GM18508 (cell line): ENCODE data around the gene MRAP2.
"Not testable (repeated sequence)": the region's sequence is repeated elsewhere in the genome, so short reads cannot be mapped to it uniquely, and the experiment has no call there.

Experiments used
- ATAC-seq: cut with Tn5 transposase; IDR thresholded peaks from one replicate; pipeline ENCODE4 v1.9.1; 2021; ENCODE audit warnings: moderate number of reproducible peaks; ENCODE audit not compliant: insufficient read depth, unreplicated experiment

MRAP2 gene

DNA sequence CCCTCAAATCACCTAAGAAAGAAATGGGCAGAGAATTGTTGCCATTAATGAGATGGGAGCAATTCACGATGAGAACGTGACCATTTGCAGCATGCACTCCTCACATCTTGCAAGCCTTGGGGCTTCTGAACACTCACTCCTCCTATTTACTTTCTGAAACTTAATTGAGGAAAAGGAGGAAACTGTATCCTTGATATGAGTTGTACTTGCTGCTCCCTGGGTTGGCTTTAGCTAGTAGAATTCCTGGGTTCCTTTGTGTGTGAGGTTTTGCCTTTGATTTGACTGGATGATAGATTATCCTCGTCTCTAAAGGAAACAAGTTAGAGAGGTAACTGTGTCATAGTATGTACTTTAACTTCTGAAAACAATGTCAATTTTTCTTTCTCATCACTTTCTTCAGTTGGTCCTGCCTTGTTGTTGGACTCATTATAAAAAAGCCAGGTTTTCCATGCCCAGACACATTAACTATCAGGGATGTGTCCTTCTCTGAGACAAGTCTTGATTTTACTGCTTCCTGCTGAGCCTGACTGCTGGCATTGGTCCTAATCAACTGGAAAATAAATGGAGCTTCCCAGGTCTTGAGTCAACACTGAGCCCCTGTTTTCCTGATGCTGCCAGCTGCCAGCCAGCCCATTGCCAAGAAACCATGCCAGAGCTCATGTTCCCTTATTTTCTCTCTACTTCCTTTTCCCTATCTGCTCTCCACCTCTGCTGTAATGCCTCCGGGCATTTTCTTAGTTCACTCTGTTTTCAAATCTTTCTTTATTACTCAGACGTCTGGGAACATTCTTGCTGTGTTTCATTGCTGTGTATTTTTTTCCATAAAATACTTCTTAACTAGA, 6.0 kb upstream of the MRAP2 start:
- no peak for ATAC-seq

DNA sequence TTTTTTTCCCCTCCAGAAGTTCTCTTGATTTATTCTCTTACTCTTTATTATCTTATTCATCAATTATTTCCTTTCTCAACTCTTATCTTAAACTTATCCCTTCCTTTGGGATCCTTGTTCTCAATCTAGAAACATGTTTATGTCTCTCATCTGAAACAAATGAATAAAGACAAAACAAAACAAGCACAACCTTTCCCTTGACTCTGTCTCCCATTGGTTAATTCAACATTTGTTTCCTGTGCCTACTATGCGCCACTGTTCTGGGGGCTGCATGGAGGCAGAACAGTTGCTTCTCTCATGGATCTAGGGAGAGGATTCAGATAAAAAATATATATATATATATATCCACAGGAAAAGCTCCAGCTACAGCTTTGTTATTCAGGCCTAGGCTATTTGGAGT, 5.2 kb upstream of the MRAP2 start:
- no peak for ATAC-seq

DNA sequence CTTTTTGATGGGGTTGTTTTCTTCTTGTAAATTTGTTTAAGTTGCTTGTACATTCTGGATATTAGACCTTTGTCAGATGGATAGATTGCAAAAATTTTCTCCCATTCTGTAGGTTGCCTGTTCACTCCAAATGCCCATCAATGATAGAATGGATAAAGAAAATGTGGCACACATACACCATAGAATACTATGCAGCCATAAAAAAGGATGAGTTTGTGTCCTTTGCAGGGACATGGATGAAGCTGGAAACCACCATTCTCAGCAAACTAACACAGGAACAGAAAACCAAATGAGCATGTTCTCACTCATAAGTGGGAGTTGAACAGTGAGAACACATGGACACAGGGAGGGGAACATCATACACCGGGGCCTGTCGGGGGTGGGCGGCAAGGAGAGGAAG, 1.6 kb upstream of the MRAP2 start:
- not testable (repeated sequence) for ATAC-seq

DNA sequence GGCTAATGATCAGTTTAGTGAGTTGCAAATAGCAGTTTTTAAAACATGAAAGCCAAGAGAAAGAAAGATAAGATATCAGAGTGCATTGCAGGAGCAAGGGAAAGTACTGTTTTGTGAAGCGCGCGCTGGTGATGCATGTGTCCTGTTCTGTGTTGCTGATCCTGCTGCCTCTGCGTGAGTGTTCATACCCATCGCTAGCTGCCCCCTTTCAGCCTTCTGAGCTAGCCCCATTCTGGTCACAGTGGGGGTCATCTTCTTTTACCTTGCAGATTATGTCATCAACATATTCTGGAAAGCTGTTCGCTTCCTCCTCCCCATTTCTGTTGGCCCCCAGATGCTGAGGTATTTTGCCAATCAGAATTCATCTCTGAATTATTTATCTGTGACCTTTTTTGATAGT, 1.9 kb downstream of the MRAP2 start:
- no peak for ATAC-seq

DNA sequence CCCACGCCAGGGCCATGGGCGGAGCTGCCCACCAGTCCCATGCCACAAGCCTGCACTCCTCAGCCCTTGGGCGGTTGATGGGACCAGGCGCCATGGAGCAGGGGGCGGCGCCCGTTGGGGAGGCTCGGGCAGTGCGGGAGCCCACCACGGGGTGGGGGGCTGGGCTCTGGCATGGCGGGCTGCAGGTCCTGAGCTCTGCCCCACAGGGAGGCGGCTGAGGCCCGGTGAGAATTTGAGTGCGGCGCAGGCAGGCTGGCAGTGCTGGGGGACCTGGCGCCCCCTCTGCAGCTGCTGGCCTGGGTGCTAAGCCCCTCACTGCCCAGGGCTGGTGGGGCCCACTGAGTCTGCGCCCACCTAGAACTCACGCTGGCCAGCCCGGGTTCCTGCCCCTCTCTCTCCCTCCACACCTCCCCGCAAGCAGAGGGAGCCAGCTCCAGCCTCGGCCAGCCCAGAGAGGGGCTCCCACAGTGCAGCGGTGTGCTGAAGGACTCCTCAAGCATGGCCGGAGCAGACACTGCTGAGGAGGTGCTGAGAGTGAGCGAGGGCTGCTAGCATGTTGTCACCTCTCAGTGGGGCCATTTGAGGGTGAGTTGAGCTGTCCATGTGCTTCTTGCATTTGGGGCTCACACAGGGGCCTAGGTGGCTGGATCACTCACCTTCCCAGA, 4.0 kb downstream of the MRAP2 start:
- no peak for ATAC-seq

DNA sequence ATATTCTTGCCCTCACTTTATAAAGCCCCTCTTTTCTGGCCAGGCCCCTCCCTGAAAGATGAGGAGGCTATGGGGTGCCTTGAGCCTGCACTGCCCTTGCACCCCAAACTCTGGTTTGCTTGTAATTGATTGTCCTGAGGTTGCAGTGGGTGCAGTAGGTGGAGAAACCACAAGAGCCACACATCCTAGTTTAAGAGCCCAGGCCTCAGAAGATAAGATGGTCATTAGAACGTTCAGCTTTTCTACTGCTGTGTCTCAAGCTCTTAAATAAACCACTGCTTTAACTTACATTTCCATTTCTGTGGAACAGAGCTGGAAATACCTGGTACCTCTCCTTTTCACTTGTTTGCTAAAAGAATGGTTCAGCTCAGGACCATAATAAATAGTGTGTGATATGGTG, 9.0 kb downstream of the MRAP2 start:
- no peak for ATAC-seq

DNA sequence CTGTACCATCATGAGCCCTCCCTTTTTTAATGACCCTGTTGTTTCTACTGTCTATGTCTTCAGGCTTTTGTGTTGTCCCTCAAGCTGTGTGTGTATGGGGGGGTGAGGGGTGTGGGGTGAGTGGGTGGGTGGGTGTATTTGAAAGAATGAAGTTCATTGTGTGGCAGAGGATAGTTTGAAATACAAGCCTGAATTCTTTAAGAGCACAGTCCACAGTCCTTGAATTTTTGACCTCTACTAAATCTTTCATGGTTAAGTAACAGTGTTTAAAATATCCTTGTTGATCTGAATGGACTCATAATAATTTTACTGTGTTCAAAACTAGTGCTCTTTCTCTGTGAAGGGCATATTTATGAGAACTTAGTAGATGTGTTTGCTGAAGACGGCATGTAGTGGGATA, 10.0 kb downstream of the MRAP2 start:
- no peak for ATAC-seq

DNA sequence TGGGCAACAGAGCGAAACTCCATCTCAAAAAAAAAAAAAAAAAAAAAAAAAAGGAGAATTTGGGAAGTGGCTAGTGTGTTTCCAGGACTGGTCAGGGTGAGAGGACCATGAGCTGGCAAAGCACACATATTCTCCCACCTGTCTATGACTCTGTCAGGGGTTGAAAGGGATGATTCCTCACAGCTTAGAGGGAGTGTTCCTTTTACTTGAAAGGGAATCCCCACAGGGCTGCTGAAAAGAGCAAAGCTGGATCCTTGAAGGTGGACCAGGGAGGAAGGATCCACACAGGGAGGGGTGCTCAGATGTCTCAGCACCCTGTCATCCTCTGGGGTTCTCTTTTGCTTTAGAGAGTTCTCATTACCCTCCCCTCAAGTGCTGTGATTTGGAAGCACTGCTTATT, 13.2 kb downstream of the MRAP2 start:
- ATAC-seq = no peak

DNA sequence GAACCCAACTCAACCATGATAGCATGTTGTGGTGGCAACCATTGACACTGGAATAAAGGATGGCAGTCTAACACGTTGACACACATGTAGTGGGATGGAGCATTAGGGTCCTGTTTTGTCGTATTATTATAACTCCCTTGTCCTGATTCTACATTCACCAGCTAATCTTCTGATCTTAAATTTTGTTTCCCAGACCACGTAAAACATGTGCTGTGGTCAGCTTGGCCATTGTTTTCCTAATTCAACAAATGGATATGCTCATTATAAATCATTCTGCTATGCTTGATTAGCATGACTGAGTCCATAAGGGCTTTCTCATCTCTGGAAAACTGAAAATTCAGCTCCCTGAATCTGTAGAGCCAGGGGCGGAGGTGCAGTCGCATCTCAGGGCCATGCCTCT, 15.0 kb downstream of the MRAP2 start:
- ATAC-seq = no peak

DNA sequence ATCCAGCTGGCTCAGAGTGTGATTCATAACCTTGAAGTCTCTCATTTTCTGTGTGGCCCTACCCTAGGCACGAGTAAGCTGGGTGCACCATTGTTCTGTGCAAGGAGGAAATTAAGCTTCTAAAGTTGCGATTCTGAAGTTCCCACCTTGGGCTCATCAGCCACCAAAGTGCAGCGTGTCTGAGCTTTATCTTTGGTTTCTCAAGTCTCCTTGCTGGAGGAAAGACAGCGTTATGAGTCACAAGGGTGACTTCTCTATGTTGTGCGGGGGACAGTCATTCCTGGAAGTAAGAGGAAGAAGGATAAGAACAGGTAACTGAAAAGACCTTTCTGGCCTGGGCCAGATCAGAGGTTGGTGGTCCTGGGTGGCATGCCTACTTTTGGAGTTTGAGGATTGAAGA, 16.8 kb downstream of the MRAP2 start:
- ATAC-seq = no peak

DNA sequence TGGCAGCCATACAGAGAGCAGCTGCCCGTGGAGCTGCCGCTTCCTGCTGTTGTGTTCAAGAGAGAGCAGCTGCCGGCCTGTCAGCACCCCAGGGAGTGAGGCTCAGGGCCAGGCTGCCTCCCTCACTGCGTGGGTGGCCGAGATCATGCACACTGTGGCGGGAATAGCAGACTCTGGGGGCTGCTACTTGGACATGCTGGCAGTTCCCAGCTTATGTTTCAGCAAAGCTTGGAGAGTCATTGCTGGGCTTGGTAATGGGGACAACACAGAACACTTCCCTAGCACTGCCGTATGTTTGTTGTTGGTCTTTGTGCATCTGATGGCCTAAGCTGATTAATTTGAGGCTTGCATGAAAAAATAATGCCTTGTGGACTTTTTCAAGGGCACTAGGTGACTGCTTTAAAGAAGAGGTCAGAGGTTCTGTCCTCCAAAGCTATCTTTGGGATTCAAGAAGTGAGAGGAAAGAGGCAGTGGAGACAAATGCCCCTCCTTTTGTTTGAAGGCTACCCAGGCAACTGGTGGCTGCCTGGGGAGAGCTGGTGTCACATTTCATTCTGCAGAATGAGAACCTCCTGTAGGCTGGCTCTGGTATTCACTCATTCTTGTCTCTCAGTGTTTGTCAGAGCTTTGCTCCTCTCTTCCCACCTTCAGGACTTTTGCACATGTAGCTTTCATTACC, 18.8 kb downstream of the MRAP2 start:
- ATAC-seq = no peak

DNA sequence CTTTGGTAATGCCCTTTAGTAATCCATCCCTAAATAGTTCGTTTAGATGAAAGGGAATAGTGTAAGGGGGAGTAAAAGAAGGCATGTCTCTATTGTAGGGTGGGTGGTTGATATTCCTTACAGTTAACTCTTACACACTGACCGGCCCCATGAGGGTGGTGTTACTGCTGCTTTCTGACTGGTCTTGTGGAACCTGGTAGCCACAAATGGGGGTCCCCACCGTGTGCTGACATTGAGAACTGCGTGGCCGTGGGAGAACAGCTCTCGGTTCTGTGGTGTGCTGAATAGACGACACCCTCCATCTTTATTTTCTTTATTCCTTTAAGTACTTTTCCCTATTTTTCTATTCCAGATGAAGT, 19.3 kb downstream of the MRAP2 start:
- no peak for ATAC-seq

DNA sequence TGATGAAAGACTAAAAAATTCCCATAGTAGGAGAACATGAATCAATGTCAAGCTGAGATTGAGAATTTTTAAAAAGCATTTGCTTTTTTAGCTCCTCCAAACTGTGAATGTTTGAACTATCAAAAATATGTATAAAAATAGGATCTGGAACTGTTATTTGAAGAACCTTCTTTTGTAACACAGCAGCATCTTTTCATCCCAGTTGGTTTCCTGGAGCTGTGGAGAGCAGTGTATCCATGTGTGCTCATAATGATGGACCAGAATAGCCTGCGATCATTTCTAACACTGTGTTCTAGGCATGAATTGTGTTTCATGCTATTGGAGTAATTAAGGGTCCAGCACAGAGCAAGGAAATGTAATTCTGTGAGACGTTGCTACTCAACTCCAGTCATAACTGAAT, 22.1 kb downstream of the MRAP2 start:
- ATAC-seq = no peak

DNA sequence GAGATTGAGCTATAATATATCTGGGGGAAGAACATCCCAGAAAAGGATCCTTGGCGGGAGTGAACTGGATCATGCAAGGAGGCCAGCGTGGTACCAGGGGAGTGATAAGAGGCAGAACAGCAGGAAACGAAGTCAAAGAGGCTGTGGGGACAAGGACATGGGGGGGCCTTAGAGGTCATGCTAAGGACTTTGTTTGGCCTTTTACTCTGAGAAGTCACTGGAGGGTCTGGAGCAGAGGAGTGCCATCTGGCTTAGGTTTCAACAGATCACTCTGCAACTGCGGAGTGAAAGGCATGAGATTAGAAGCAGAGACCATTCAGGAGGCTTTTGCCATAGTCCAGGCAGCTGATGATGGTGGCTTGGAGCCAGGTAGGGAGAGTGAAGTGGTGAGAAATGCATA, 24.3 kb downstream of the MRAP2 start:
- no peak for ATAC-seq

DNA sequence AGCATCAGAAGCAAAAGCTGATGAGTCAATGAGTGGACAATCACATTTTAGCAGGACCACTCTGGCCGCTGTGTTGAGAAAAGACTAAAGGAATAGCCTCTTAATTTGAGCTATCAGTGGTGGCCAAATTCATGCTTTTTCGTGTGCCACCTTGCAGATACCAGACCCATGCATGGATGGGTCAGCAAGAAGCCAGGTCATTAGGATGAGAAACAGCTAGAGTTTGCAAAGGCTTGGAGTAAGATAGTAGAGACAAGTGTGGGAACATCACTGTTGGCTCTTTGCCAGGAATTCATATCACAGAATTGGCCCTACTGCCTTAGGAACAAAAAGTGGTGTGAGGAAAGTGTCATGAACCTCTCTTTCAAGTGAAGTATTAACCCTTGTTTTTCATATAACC, 25.5 kb downstream of the MRAP2 start:
- ATAC-seq = no peak

DNA sequence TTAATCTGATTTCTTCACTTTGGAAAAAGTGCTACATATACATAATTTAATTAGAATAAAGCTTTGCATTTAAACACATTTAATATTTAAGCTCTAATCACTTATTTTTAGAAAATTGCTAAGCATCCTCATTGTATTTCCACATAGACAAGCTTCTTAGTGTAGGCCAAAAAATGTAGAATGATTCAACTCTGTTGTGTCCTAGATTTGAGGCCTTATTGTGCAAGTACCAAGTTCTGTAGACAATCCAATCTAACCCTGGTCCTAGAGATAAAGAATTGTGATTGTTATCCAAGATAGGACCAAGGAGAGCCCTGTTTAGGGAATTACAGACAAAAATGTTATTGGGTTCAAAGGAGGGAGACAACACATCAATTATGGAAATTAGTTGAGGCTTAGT, 27.6 kb downstream of the MRAP2 start:
- ATAC-seq = no peak

DNA sequence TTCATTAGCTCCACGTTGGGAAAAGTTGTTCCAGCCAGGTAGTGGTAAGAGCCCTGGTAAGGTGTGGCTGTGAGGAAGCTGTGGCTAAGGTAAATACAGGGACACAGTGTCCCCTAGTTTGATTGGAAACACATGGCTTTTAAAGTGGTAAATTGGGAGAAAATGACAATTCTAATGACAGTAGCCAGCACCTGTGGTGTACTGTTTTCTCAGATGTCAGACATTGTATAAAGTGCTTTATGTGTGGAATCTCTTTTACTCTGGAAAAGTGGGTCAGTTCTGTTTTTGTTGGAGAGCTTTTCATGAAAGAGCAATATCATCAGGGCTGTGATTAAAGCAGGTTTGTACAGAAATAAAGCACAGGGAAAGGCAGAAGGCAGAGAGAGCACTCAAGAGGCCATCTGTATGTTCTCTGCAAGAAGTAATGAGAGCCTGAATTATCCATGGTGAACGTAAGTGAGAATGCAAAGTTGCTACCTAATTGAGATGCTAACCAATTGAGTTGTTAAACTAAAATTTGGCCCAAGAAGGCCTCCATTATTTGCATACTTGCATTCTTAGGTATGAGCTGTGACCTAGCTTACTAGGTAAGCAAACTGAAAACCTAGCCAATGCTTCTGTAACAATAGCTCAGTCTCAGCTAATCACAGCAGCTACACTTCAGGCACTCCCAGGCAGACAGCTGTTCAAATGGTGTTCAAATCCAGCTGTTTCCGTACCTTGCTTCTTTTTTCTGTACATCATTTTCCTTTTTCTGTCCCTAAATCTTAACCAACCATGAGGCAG, 28.2 kb downstream of the MRAP2 start:
- ATAC-seq = no peak

DNA sequence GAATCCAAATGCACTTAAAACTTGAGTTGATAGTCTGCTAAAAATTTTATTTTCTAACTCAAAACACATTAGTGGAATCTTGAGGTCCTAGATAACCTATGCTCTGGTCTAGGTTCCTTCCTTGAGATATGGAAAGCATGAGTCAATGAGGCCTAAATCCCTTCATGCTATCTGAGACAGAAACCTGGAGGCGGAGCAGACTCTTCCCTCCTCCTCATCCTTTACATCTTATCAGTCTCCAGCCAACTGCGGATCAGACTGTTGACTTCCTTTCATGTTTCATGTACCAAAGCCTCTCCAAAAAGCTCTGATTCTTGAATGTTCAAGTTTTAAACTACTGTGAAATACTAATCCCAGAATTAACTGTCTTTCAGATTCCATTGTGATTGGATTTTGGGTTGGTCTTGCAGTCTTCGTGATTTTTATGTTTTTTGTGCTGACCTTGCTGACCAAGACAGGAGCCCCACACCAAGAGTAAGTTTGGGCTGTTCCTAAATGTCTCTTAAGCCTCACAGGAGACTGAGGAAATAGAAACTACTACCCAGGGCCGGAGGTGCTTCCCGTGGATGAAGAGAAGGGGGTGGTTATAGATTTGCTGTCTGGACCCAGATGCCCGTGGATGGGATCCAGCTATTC, 29.1 kb downstream of the MRAP2 start:
- no peak for ATAC-seq

DNA sequence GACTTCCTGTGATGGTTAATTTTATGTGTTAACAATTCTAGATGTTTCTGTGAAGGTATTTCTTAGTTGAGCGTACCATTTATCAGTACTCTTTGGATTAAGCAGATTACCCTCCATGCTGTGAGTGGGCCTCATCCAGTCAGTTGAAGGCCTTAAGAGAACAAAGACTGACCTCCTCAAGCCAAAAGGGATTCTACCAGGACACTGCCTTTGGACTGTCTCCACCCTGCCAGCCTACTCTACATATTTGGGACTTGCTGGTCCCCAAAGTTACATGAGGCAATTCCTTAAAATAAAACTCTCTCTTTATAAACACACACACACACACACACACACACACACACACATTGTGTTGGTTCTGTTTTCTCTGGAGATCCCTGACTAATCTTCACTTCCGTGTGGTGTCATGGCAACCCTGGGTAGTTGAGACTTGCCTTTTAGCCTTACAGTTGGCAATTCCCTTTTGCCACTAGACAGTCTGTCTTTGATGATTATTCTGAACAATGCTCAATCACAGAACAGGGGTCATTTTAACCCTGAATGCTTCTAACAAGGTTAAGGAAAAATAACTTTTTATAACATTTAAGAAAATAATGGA, 32.2 kb downstream of the MRAP2 start:
- ATAC-seq = no peak

DNA sequence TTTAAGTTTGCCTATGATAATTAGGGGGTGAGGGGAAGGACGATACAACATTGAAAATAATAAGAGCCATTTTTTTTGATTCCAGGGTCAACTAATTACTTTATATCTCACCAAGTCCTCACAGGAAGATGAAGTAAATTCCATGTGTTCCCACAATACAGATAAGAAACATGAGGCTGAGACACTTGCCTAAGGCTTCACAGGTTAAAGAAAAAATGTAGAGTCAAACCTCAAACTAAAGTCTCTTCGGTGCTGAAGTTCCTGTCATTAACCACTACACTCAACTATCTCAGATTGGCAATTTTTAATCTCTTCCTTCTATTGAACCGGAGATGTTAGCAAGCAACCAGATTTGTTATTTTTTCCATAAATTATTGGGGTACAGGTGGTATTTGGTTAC, 33.0 kb downstream of the MRAP2 start:
- ATAC-seq = no peak
